K562 (cell line): Measurements from ENCODE around the gene RAB24. TPM values are rescaled to one million over a fixed set of nuclear protein-coding genes. Genes with fewer than 3 reads are reported as not detected.
A peak's percentile ranks its signal among the peaks of the same experiment; 100 is the strongest.

Experiments used
- ATAC-seq: fragments of 200-7000 bp; cut with Tn5 transposase; 3 replicates; pipeline ENCODE4 v1.9.1; 2020; ENCODE audit warnings: moderate library complexity
- BruUV-seq: library from RNA; stranded (reverse); fragments of 400-500 nt; replicated peaks from 2 replicates; lab custom pipeline; 2021; lab: Mats Ljungman, UMichigan
- CTCF ChIA-PET: fragments of 300-600 bp; formaldehyde crosslinking; extraction: SDS; loops from one replicate; lab custom pipeline; 2021; ENCODE audit warnings: low intra/inter-chr PET ratio; lab: Yijun Ruan, JAX
- POLR2A ChIA-PET: fragments of 300-600, 350-650 bp; sonication (Branson Sonifier 250); formaldehyde crosslinking; extraction: SDS; loops from one replicate; lab custom pipeline; 2021; ENCODE audit warnings: antibody characterized with exemption, inconsistent platforms; lab: Yijun Ruan, JAX
- DNase-seq, 4 experiments: peaks; one replicate each; pipeline versions ENCODE4 v3.0.0 to v3.0.0-alpha.2; 2011 to 2018; ENCODE audit warnings: low spot score in 3 of 4, mixed read lengths in 3 of 4; ENCODE audit errors: extremely low read depth in 1 of 4
- FAIRE-seq: peaks from 2 replicates; lab custom pipeline; 2011; peaks lifted over from hg19 to GRCh38; lab: Jason Lieb, UNC
- H2AFZ ChIP-seq: 2 replicates; pipeline ENCODE4 v1.6.0; 2011; ENCODE audit warnings: low read depth, low read length, control low read depth, inconsistent platforms
- H3K27ac ChIP-seq: fragments of 200-600 bp; 3 replicates; pipeline ENCODE4 v1.8.0; 2011; ENCODE audit warnings: low read depth, mild to moderate bottlenecking, control low read depth, inconsistent platforms, low read length, moderate library complexity, mixed read lengths; ENCODE audit errors: extremely low read depth
- H3K27me3 ChIP-seq, 2 experiments: fragments of 300-600 bp in 1 of 2; 2 replicates in 1 of 2; 3 replicates in 1 of 2; pipeline versions ENCODE4 v1.6.0 to v1.8.0; 2011; ENCODE audit warnings: inconsistent platforms in 2 of 2, low read length in 2 of 2, mild to moderate bottlenecking in 1 of 2, mixed read lengths in 1 of 2, moderate library complexity in 1 of 2; ENCODE audit not compliant: control insufficient read depth in 2 of 2, insufficient read depth in 2 of 2
- H3K36me3 ChIP-seq: fragments of 300-600 bp; 3 replicates; pipeline ENCODE4 v1.8.0; 2011; ENCODE audit warnings: mild to moderate bottlenecking, low read length, inconsistent platforms; ENCODE audit not compliant: control insufficient read depth, insufficient read depth
- H3K4me1 ChIP-seq, 2 experiments: fragments of 200-600 bp in 1 of 2; replicated peaks in 1 of 2; 2 replicates in 1 of 2; 3 replicates in 1 of 2; pipeline versions ENCODE4 v1.5.1 to v1.8.0; 2011; ENCODE audit warnings: inconsistent platforms in 2 of 2, low read length in 2 of 2, mild to moderate bottlenecking in 1 of 2, mixed read lengths in 1 of 2, moderate library complexity in 1 of 2; ENCODE audit not compliant: control insufficient read depth in 2 of 2, insufficient read depth in 2 of 2
- H3K4me2 ChIP-seq: 2 replicates; pipeline ENCODE4 v1.6.1; 2011; ENCODE audit warnings: low read length, control low read depth, inconsistent platforms, mixed read lengths; ENCODE audit not compliant: insufficient read depth
- H3K4me3 ChIP-seq: fragments of 200-600 bp; sonication (generic), shearing (Covaris generic); 2 replicates; pipeline ENCODE4 v1.5.1; 2016; ENCODE audit warnings: control low read depth, inconsistent platforms
- H3K79me2 ChIP-seq: fragments of 200-600 bp; 3 replicates; pipeline ENCODE4 v1.8.0; 2011; ENCODE audit warnings: low read length, inconsistent platforms; ENCODE audit not compliant: control insufficient read depth, insufficient read depth
- H3K9ac ChIP-seq, 2 experiments: 2 replicates each; pipeline versions ENCODE4 v1.6.0 to v1.6.1; 2011; ENCODE audit warnings: low read depth in 2 of 2, low read length in 2 of 2, control low read depth in 1 of 2, inconsistent platforms in 1 of 2, mild to moderate bottlenecking in 1 of 2, mixed read lengths in 1 of 2; ENCODE audit not compliant: insufficient read depth in 1 of 2
- H3K9me1 ChIP-seq: one replicate; pipeline ENCODE4 v1.6.0; 2011; ENCODE audit warnings: inconsistent platforms, mild to moderate bottlenecking, low read length, moderate library complexity; ENCODE audit not compliant: control insufficient read depth, insufficient read depth
- H3K9me3 ChIP-seq: replicated peaks from 2 replicates; pipeline ENCODE4 v1.5.1; 2011; ENCODE audit warnings: low read depth, low read length, inconsistent platforms; ENCODE audit not compliant: control insufficient read depth, insufficient read depth
- H4K20me1 ChIP-seq: replicated peaks from 2 replicates; pipeline ENCODE4 v1.6.1; 2011; ENCODE audit warnings: low read length, inconsistent platforms, mixed read lengths; ENCODE audit not compliant: control insufficient read depth, insufficient read depth
- CHD4 ChIP-seq: fragments of 200-600 bp; sonication (generic); IDR thresholded peaks from 3 replicates; pipeline ENCODE4 v1.6.1; 2012; ENCODE audit warnings: low read depth, mild to moderate bottlenecking, mixed read lengths, low read length, inconsistent platforms; ENCODE audit not compliant: insufficient read depth, insufficient replicate concordance, poor library complexity, severe bottlenecking
- EP400 ChIP-seq: fragments of 450-650 bp; IDR thresholded peaks from 2 replicates; pipeline ENCODE4 v1.6.1; 2017; ENCODE audit warnings: antibody characterized with exemption, mild to moderate bottlenecking, moderate library complexity
- FIP1L1 ChIP-seq: fragments of 200-400 bp; formaldehyde crosslinking; IDR thresholded peaks from 2 replicates; pipeline ENCODE4 v1.6.1; 2018; ENCODE audit warnings: mild to moderate bottlenecking, low read depth, low read length; ENCODE audit not compliant: poor library complexity, severe bottlenecking
- FOXJ2 ChIP-seq: fragments of 200-800 bp; sonication (Bioruptor generic); IDR thresholded peaks from 2 replicates; pipeline ENCODE4 v1.6.1; 2016; ENCODE audit warnings: missing genetic modification characterization, missing compliant biosample characterization
- JUN ChIP-seq, 2 experiments: sonication (generic) in 1 of 2; formaldehyde crosslinking in 1 of 2; IDR thresholded peaks; 2 replicates each; pipeline versions ENCODE4 v1.6.1 to v1.8.0; 2012 to 2022; ENCODE audit warnings: borderline replicate concordance in 2 of 2, mild to moderate bottlenecking in 2 of 2, improper control_type of control experiment in 1 of 2, low read depth in 1 of 2, low read length in 1 of 2, missing genetic modification reagents in 1 of 2
- MAX ChIP-seq: sonication (generic); formaldehyde crosslinking; IDR thresholded peaks from 2 replicates; pipeline ENCODE4 v1.9.0; 2022; ENCODE audit warnings: mild to moderate bottlenecking, missing genetic modification reagents
- MYNN ChIP-seq, 2 experiments: sonication (generic); formaldehyde crosslinking in 1 of 2; IDR thresholded peaks; 2 replicates each; pipeline versions ENCODE4 v1.5.0 to v1.6.1; 2016 to 2020; ENCODE audit warnings: antibody characterized with exemption in 1 of 2, missing genetic modification reagents in 1 of 2
- POLR2A ChIP-seq: fragments of 450-650 bp; conservative IDR thresholded peaks from 2 replicates; pipeline ENCODE4 v1.6.1; 2016
- POLR2AphosphoS5 ChIP-seq: IDR thresholded peaks from 2 replicates; pipeline ENCODE4 v1.6.1; 2011; ENCODE audit warnings: mild to moderate bottlenecking, low read depth, low read length, moderate library complexity; ENCODE audit not compliant: control insufficient read depth, insufficient read depth
- POLR2B ChIP-seq: fragments of 450-650 bp; IDR thresholded peaks from 2 replicates; pipeline ENCODE4 v1.6.1; 2018; ENCODE audit warnings: low read depth; ENCODE audit not compliant: partially characterized antibody
- TRIM28 ChIP-seq: fragments of 450-650 bp; IDR thresholded peaks from 2 replicates; pipeline ENCODE4 v1.6.1; 2017
- ZNF445 ChIP-seq: fragments of 250-450 bp; sonication (Bioruptor Pico); IDR thresholded peaks from 2 replicates; pipeline ENCODE4 v1.4.0; 2020; ENCODE audit warnings: low read depth, mild to moderate bottlenecking, moderate library complexity
- WGBS: fragments of 100-300 bp; shearing (Covaris generic); methylation state at CpG from one replicate; pipeline ENCODE4 v1.1.6; 2016; ENCODE audit warnings: low coverage, mixed read lengths; ENCODE audit not compliant: insufficient coverage; ENCODE audit errors: missing lambda C conversion rate; 5-methylcytosine and 5-hydroxymethylcytosine counted together
- in situ Hi-C: fragments of 300-500 bp; cut with MboI; formaldehyde crosslinking; loops from 4 replicates; pipeline ENCODE4 v1.15.0; 2018; ENCODE audit warnings: inconsistent platforms, mixed read lengths
- intact Hi-C: fragments of 100-400 bp; cut with micrococcal nuclease; formaldehyde crosslinking; loops from 2 replicates; pipeline ENCODE4 v1.14.2; 2022
- polyA plus RNA-seq, 8 experiments: library from polyadenylated mRNA; depleted of rRNA in 4 of 8; stranded (reverse) in 5 of 8; unstranded in 3 of 8; fragments of >200 nt; fragmentation: Nextera tagmentation in 2 of 8; fragmentation: Illumina TruSeq in 1 of 8; extraction: Ambion mirVana in 2 of 8; extraction: Trizol in 1 of 8; gene quantifications; 2 replicates each; pipeline versions ENCODE4 v1.2.1 to v1.2.3, GENCODE V29; 2011 to 2014; ENCODE audit warnings: inconsistent platforms in 1 of 8, missing spikeins in 1 of 8
- total RNA-seq, 7 experiments: library from RNA; depleted of rRNA in 6 of 7; stranded (reverse); fragments of >200 nt in 6 of 7; fragmentation: Illumina TruSeq in 2 of 7; extraction: Trizol in 2 of 7; gene quantifications; 2 replicates each; pipeline versions ENCODE4 v1.2.1 to v1.2.3, GENCODE V29; 2011 to 2021; ENCODE audit warnings: low replicate concordance in 1 of 7
- TF ChIP-seq, protein P1 (sequence below): sonication (generic); formaldehyde crosslinking; IDR thresholded peaks from 2 replicates; pipeline ENCODE4 v1.9.0; 2022; ENCODE audit warnings: mild to moderate bottlenecking, missing genetic modification reagents
- TF ChIP-seq, protein P2 (sequence below): fragments of 250-450 bp; sonication (Bioruptor Pico); IDR thresholded peaks from 2 replicates; pipeline ENCODE4 v1.4.0; 2020

Gene RAB24
- total and polyA plus RNA-seq, 9 of the 15 experiments (the other 6 are each of a cell fraction or from before 2014, with no cell fraction given), result 13.9 to 107 (median 34.8) TPM

GRCh38 chr5:177307544-177308363 lies 4.2 kb upstream of the RAB24 start (continued):
- TF ChIP-seq TRIM28 (no peak), FIP1L1 (peak; percentile 19), FOXJ2 (tag) (no peak), CHD4 (no peak), MYNN (IDR thresholded peaks at IDR 0.05) (peak; percentile 4; the same call in 1 of the 2 replicates), MYNN (CRISPR knock-in tag; IDR thresholded peaks at IDR 0.05) (no peak)

GRCh38 chr5:177306674-177307543 lies 3.4 kb upstream of the RAB24 start:
- ChIA-PET POLR2A (interaction anchor here (0.6 to 1.8 kb wide), 5 partner anchors 9 to 120 kb away, joined by 3 to 6 read pairs (median 4); partner anchors contain the start of gene LMAN2), CTCF (no interaction called here)
- peak in 1 of 4 experiments; percentile 39 for DNase-seq
- Histone ChIP-seq H3K27me3 (no peaks in the 10 kb centered on the region), H3K4me1 (peaks cover 26 to 62% of the 10 kb centered on the region in 2 experiments; a peak in 4 of 5 replicates), H3K9ac (peak overlapping the region in 1 of 2 experiments; percentile 40; a peak in 2 of 4 replicates), H2AFZ (no peak overlapping the region), H3K9me1 (no peaks in the 10 kb centered on the region), H3K27ac (no peak overlapping the region), H3K4me3 (no peak overlapping the region), H3K4me2 (no peak overlapping the region), H3K79me2 (peaks cover 53% of the 10 kb centered on the region), H4K20me1 (peaks cover 4% of the 10 kb centered on the region), H3K9me3 (no peaks in the 10 kb centered on the region), H3K36me3 (peaks cover 39% of the 10 kb centered on the region)
- intact Hi-C loops (no loop called here), in situ Hi-C loops (no loop called here)
- no peak for ATAC-seq
- 82% methylated on average over 14 of the region's 15 CpGs for WGBS
- no TSS peak for BruUV-seq
- no peak for FAIRE-seq
- peak; percentile 61; the same call in 1 of the 2 replicates for TF ChIP-seq POLR2AphosphoS5
- TF ChIP-seq EP400, result no peak
- no peak for TF ChIP-seq ZNF445 (CRISPR knock-in tag)
- TF ChIP-seq, protein P1, sequence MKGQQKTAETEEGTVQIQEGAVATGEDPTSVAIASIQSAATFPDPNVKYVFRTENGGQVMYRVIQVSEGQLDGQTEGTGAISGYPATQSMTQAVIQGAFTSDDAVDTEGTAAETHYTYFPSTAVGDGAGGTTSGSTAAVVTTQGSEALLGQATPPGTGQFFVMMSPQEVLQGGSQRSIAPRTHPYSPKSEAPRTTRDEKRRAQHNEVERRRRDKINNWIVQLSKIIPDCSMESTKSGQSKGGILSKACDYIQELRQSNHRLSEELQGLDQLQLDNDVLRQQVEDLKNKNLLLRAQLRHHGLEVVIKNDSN (CRISPR knock-in tag), result 0 out of 2 replicates have a peak, but pooled peaks have one; percentile 7
- peak; percentile 45 for TF ChIP-seq POLR2B
- no peak for TF ChIP-seq MAX (CRISPR knock-in tag)
- peak; percentile 77 for TF ChIP-seq POLR2A
- no peak for TF ChIP-seq JUN (IDR thresholded peaks at IDR 0.05; ENCODE audit: borderline replicate concordance, low read depth, low read length)
- no peak for TF ChIP-seq JUN (CRISPR knock-in tag; IDR thresholded peaks at IDR 0.05; ENCODE audit: borderline replicate concordance)
- TF ChIP-seq, protein P2, sequence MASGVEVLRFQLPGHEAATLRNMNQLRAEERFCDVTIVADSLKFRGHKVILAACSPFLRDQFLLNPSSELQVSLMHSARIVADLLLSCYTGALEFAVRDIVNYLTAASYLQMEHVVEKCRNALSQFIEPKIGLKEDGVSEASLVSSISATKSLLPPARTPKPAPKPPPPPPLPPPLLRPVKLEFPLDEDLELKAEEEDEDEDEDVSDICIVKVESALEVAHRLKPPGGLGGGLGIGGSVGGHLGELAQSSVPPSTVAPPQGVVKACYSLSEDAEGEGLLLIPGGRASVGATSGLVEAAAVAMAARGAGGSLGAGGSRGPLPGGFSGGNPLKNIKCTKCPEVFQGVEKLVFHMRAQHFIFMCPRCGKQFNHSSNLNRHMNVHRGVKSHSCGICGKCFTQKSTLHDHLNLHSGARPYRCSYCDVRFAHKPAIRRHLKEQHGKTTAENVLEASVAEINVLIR (CRISPR knock-in tag), result no peak
